ENCODE measurements around the gene USF1.
"Not testable (repeated sequence)": the region's sequence is repeated elsewhere in the genome, so short reads cannot be mapped to it uniquely, and the experiment has no call there.

Gene USF1

DNA sequence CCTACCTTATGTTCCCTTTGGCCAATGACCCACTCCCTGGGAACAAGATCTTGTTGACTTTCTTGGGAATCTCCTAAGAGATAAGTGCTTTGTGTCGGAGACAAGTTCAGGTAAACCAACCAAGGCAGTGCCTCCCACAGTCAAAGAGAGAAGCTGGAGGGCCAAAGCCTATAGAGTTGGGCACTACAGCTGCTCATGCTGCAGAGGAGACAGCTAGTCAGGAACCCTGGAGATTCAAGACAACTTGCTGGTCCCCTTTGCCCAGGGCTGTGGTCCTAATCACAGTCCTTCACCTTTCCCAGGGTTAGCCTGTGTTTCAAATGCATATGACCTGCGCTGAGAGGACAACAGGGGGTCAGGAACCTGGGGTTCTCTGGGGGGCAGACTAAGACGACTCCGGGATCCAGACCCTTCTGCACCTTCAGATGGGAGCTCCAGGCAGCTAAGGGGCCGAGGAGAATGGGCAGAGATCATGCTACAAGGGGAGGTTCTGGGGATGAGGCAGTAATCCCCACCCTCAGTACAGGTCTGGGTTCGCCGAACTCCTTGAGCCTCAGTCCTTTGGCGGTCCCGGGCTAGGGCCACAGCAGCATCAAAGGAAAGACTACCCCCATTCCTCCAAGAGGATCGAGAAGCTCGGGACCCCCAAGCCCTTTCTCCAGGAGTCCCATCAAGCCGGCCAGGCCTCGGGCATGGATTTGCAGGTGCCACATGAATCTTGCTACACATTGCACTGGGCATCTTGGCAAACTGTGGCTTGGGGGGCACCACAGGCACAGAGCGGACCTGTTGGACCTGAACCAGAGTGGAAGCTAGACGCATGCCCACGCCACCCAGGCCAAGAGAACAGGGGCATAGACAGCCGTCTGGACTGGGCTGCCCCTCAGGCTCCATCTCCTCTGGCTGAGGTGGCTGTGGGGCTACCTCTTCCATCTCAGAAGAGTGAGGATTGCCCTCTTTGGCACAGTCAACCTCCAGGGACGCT is 2.0 kb upstream of the USF1 start:
- DNase-seq, result no peak

DNA sequence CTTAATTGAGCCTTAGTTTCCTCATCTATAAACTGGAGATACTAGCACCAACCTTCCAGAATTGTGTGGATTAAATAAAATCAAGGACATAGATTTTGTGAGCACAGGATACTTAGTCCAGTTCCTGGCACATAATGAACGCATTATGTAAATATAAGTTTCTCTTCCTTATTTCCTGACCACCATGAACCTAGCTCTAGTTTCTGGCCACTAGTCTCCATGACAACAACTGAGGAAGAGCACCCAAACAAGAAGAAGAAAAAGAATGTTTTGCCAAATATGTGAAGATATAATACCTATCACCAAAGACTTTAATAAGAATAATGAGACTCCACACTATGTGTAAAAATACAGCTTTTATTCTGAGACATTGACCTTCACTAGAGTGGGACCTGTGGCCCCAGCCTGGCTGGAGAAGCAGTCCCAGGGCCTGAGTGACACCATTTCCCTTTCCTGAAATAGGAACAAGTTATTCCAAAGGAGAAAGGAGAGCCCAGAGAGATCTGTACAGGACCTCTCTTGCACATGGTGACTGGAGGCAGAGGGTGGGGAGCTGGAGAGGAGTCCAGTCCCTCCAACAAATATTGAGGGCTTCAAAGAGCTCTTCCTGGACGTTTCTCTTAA is 940 bp upstream of the USF1 start:
- DNase-seq, result no peak

DNA sequence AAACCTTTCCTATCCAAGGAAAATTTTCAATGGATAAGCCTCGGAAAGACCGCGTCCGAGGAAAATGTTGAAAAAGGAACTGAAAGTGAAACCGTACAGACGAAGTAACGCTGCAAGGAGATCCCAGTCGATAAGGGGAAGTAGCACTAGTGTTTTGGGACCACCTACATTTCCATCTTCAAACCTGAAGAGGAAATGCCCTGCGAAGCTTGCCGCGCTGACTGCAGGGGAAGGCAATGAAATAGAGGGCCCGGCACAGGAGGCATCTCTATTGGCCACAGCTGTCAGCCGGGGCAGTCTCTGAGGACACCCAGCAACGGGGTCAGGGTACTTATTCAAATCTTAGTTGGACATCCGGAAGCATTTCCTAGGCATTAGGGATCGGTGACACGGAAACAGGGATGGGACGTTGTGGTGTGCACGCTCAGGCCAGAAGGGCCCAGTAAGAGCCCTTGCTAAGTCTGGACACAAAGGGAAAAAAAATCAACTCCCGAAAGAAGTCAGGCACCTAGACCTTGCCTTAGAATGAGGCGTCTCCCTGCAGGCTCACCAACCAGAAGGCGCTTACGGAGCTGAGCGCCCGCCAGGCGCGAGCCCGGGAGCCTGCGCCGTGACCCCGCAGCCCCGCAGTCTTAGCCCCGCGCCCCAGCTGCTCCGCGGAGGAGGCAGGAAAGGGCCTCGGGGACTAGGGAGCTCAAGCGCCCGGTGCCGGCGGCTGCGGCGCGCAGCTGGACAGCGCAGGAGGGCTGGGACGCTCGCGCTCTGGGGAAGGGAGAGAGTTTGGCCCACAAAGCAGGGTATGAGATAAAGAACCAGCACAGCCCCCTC is 655 bp downstream of the USF1 start:
- peak; percentile 72 for DNase-seq

DNA sequence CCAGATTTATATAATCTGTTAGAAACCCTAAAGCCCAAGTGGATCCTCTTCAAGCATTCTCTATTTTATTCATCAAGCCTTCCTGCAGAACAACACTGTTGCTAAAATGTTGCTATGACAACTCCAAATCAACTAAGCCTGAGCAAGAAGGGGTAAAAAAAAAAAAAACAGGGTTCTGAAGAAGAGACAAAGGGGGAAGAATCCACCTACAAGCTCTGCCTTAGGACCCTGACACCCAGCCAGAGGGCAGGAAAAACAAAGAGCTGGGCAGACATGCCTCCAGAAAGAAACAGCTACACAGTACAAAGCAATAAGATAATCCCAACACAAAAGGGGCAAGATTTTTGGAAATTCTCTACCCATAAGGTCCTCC is 1.3 kb downstream of the USF1 start:
- DNase-seq, result no peak

DNA sequence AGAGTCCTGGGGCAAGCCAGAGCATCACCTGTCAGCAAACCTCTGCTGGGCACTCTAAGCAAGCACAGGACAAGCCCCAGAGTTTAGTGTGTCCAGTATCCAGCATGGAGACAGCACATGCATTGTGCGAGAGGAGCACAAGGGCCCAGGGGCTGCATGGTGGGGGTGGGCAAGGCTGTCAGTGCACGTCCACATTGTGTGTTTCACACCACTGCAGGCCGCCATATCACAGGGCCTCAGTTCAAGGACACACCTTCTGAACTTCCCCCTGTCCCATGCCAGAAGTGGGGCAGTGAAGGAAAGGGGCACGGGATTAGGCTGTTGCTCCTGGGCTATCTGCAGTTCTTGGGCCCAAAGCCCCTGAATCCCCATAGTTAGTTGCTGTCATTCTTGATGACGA is 6.2 kb downstream of the USF1 start:
- no peak for DNase-seq

DNA sequence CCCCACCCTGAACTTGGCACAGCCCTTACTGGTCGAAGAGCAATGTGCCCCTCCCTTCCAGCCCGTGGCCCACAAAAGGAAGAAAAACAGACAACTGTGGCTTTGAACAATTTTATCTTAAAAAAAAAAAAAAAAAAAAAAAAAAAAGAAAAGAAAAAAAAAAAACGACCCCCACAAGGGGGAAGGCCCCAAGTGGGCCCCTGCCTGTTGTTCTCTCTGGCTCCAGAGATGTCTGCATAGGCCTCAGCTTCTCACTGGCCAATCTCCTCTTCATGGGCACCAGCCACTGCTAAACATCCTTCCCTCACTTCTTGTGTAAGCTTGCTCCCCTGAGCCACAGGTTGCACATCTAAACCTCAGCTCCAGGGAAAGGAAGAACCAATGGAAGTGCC is 6.6 kb downstream of the USF1 start:
- DNase-seq, result no peak

- peak; percentile 91 for DNase-seq
Measured at GRCh38 chr1:161038523-161039153, 7.1 kb downstream of the USF1 start, which contains the start of gene TSTD1. Gene TSTD1 (minus strand): TSS chr1:161038964. CDS start chr1:161038889, 75 bp downstream.

GRCh38 chr1:161037661-161038522 is 7.9 kb downstream of the USF1 start:
- DNase-seq, result no peak

DNA sequence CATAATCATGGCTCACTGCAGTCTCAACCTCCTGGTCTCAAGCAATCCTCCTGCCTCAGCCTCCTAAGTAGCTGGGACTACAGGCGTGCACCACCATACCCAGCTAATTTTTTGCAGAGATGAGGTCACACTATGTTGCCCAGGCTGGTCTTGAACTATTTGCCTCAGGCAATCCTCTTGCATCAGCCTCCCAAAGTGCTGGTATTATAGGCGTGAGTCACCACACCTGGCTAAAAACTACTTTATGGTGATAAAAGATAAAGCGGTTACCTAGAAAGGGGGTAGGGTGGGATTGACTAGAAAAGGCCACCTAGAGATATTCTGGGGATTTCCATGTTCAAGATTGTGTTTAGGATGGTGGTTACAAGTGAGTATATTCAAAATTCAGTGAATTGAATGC is 12.0 kb downstream of the USF1 start:
- DNase-seq, result peak; percentile 35

GRCh38 chr1:161032409-161032808 is 13.4 kb downstream of the USF1 start:
- DNase-seq, result no peak

DNA sequence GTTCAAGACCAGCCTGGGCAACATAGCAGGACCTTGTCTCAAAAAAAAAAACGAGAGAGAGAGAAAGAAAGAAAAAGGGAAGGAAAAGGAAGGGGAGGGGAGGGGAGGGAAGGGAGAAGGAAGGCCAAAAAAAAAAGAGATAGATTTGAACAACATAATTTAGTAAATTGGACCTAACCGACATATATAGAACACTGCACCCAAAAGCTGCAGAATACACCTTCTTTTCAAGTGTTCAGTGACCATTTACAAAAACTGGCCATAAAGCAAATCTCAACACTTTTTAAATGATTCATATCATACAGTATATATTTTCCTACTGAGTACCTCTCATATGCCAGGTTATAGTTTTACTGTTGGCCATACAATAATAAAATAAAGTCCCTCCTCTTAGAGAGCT is 13.9 kb downstream of the USF1 start:
- DNase-seq, result no peak

DNA sequence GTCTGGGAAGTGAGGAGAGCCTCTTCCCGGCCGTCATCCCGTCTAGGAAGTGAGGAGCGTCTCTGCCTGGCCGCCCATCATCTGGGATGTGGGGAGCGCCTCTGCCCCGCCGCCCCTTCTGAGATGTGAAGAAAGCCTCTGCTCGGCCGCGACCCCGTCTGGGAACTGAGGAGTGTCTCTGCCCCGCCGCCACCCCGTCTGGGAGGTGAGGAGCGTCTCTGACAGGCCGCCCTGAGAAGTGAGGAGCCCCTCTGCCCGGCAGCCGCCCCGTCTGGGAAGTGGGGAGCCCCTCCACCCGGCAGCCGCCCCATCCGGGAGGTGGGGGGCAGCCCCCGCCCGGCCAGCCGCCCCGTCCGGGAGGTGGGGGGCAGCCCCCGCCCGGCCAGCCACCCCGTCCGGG is 16.3 kb downstream of the USF1 start:
- not testable (repeated sequence) for DNase-seq

- DNase-seq, result peak; percentile 18
Measured at GRCh38 chr1:161026954-161027353, 18.8 kb downstream of the USF1 start.

GRCh38 chr1:161022432-161022831 is 23.3 kb downstream of the USF1 start:
- DNase-seq, result not testable (repeated sequence)

- no peak for DNase-seq
Measured at GRCh38 chr1:161021970-161022353, 23.8 kb downstream of the USF1 start.

GRCh38 chr1:161021165-161021969 is 24.4 kb downstream of the USF1 start:
- peak; percentile 89 for DNase-seq

DNA sequence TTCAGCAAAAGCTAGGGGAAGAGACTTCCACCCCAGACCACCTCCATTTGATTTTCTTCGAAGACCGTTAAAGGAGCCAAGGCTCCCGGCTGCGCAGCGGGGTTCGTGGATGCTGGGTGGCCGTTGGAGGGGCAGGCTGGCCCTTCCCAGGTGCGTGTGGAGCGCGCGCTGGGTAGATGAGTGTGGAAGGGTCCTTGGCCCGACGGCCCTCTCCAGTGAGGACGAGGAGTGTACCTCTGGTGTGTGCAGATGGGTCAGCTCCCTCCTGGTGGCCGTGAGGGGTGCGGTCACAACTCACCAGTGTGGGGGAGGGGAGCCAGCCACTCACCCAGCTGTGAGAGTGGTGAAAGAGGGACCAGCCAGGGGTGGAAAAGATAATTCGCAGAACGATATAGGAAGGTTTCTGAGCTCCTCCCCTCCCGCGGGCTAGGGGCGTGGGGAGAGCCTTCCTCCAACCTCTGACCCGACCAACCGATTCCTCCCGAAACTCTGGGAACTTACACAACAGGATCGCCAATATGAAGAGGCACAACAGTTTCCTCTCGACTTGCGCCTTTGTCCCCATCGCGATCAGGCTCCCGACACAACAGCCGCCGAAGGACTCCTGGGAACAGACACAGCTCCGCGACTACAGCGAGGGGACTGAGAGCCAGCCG is 25.1 kb downstream of the USF1 start, which contains the start of gene F11R:
TSS of gene F11R (minus strand) at position 644 of the 656 bp plus-strand sequence. CDS start at position 565, 79 bp downstream.
- DNase-seq, result peak; percentile 44

DNA sequence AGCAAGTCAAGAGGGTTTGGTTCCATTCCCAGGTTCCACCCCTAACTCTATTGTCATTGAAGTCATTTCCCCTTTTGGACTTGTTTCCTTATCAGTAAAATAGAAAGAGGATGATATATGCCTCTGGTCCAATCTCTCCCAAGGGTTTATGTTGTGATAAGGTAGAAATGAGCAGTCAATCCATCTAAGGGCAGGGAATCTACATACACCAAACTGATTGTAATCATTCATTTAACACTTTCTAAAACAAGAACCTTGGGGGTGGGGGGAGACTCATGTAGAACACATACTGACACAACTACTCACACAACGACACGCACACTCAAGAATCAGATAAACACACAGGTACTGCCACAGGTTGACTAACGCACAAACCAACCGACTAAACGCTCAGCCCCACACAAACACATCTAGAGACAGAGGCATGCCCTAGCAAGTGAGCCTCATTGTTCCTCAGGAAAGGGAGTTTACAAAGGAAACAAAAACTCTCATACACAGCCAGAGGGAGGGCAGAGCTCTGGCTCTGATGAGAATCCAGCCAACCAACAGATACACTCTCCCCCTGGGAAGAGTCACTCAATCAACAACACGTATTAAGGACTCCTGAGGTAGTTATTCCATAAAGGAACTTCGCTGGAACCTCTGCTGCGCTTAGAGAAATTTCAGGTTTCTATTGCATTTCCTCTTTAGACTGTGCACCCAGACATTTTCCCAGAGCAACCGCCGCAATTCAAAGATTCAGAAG is 25.9 kb downstream of the USF1 start:
- DNase-seq, result no peak

DNA sequence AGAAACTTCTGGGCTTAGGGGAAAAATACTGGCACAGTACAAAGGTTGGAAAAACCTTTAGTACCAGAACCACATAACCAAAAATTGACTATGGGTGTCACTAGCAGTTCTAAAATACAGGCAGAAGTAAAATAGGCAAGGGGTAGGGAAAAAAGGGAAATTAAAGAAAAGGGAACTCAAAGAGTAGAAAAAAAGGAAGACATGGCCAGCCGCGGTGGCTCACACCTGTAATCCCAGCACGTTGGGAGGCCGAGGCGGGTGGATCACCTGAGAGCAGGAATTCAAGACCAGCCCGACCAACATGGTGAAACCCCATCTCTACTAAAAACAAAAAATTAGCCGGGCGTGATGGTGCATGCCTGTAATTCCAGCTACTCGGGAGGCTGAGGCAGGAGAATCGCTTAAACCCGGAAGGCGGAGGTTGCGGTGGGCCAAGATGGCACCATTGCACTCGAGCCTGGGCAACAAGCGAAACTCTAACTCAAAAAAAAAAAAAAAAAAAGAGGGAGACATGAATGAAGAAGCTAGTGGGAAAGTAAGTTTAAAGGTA is 26.6 kb downstream of the USF1 start:
- DNase-seq, result not testable (repeated sequence)
